SU-DHL-6 (cell line): Measurements from ENCODE around the gene OR4K2.

Experiments used
- CTCF ChIP-seq: fragments of 200-600 bp; sonication (generic); IDR thresholded peaks from one replicate; pipeline ENCODE4 v1.5.1; 2017; ENCODE audit warnings: antibody characterized with exemption, mild to moderate bottlenecking, low read length, moderate library complexity; ENCODE audit not compliant: insufficient read depth, poor library complexity, severe bottlenecking
- EZH2phosphoT487 ChIP-seq: fragments of 200-600 bp; sonication (generic), shearing (Covaris generic); conservative IDR thresholded peaks from 2 replicates; pipeline ENCODE4 v1.6.1; 2018; ENCODE audit warnings: mild to moderate bottlenecking, antibody characterized with exemption, low read length, moderate library complexity, mixed read lengths

- no peak for TF ChIP-seq CTCF
- no peak for TF ChIP-seq EZH2phosphoT487
Measured at GRCh38 chr14:19873178-19873577, 1.8 kb upstream of the OR4K2 start.
